ENCODE data around the gene MAG.

- TF ChIP-seq CTCF (IDR thresholded peaks at IDR 0.05) (no peak), POLR2A (IDR thresholded peaks at IDR 0.05) (no peak)
These were observed 18.4 kb downstream of the MAG start for GRCh38 chr19:35310331-35310730.

Measured in body of pancreas (tissue), 4 donors.